ENCODE measurements around the gene RIMS4.
A peak's percentile ranks its signal among the peaks of the same experiment; 100 is the strongest.

The RIMS4 gene

DNA sequence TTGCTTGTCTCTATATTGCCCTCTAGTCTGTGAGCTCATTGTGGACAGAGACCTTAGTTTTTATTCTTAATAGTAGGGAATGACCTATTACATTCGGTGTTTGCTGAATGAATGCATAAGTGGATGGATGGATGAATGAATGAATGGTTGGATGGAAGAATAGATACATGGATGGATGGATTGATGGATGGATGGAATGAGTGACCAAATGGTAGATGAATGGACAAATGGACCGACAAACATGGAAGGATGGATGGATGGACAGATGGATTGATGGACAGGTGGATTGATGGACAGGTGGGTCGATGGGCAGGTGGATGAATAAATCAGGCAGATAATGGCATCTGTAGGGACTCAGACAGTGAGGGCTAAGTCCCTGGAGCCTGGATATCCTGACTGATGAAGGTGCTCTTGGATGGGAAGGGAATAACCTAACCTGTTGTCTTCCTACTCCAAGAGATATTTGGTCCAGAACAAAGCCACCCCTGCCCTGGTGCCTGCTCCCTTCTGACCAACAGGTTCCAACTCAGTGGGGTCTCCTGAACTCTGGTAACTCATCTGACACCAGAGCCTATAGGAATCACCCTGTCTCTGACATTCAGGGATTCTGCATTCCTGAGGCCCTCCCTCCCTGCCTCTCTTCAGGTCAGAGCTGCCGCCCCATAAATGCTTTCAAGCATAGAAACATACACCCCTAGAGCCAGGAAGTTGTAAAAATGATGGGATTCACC, 104.8 kb downstream of the RIMS4 start:
- CTCF ChIA-PET = interaction anchor here (0.6 to 1.1 kb wide), 3 partner anchors 9 to 28 kb away, joined by 3 to 6 read pairs (median 3); no protein-coding TSS in a partner anchor

DNA sequence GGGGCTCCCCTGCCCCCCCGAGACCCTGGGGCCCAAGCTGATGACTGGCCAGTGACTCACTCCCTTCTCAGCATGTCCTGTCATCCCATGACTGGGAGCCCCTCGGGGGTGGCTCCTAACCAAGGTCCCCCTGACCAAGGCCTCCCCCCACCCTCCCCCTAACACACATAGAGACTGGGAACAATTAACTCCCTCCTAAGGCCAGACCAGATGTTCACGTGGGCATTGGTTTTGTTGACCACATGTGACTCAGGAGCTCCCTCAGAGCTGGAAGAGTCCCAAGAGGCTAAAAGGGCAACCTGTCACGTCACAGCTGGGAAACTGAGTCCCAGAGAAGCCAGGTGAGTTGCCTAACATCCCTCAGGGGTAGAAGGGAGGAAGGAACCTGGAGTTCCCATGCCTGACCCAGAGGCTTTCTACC, 105.8 kb downstream of the RIMS4 start:
- ChIA-PET POLR2A (ENCODE audit: low non-redundant PET) (interaction anchor here (0.6 kb wide), 1 partner anchor 126 kb away, joined by 3 read pairs; no protein-coding TSS in a partner anchor), CTCF (interaction anchor here (0.7 to 1.5 kb wide), 3 partner anchors 11 to 394 kb away, joined by 3 to 4 read pairs (median 3); partner anchors contain the start of gene FITM2)
- H3K27ac ChIP-seq = no peak overlapping the region
- DNase-seq (ENCODE audit: low spot score) = peak; percentile 51
- TF ChIP-seq, protein P1, sequence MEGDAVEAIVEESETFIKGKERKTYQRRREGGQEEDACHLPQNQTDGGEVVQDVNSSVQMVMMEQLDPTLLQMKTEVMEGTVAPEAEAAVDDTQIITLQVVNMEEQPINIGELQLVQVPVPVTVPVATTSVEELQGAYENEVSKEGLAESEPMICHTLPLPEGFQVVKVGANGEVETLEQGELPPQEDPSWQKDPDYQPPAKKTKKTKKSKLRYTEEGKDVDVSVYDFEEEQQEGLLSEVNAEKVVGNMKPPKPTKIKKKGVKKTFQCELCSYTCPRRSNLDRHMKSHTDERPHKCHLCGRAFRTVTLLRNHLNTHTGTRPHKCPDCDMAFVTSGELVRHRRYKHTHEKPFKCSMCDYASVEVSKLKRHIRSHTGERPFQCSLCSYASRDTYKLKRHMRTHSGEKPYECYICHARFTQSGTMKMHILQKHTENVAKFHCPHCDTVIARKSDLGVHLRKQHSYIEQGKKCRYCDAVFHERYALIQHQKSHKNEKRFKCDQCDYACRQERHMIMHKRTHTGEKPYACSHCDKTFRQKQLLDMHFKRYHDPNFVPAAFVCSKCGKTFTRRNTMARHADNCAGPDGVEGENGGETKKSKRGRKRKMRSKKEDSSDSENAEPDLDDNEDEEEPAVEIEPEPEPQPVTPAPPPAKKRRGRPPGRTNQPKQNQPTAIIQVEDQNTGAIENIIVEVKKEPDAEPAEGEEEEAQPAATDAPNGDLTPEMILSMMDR (conservative IDR thresholded peaks at IDR 0.05; ENCODE audit: low read depth) = no peak

More for the DNA sequence above, 104.8 kb downstream of the RIMS4 start:
- no peak for DNase-seq (ENCODE audit: low spot score)
- POLR2A ChIA-PET (ENCODE audit: low non-redundant PET) = no interaction called here
- TF ChIP-seq, protein P1 (conservative IDR thresholded peaks at IDR 0.05; ENCODE audit: low read depth) = no peak
- H3K27ac ChIP-seq = no peak overlapping the region

- H3K27ac ChIP-seq = no peak overlapping the region
- CTCF ChIA-PET = interaction anchor here (0.8 to 1.5 kb wide), 3 partner anchors 14 to 393 kb away, joined by 3 to 6 read pairs (median 3); partner anchors contain the start of gene FITM2
- POLR2A ChIA-PET (ENCODE audit: low non-redundant PET) = interaction anchor here (1.1 kb wide), 1 partner anchor 11 kb away, joined by 4 read pairs; no protein-coding TSS in a partner anchor
- TF ChIP-seq, protein P1 (conservative IDR thresholded peaks at IDR 0.05; ENCODE audit: low read depth) = no peak
- DNase-seq (ENCODE audit: low spot score) = no peak
Measured at GRCh38 chr20:44703956-44704488, 106.3 kb downstream of the RIMS4 start.

- ChIA-PET CTCF (interaction anchor here (0.6 to 1.5 kb wide), 4 partner anchors 9 to 52 kb away, joined by 3 to 6 read pairs (median 4); no protein-coding TSS in a partner anchor), POLR2A (ENCODE audit: low non-redundant PET) (interaction anchor here (1.1 kb wide), 1 partner anchor 10 kb away, joined by 4 read pairs; no protein-coding TSS in a partner anchor)
- no peak overlapping the region for H3K27ac ChIP-seq
- no peak for DNase-seq (ENCODE audit: low spot score)
- TF ChIP-seq, protein P1 (conservative IDR thresholded peaks at IDR 0.05; ENCODE audit: low read depth) = no peak
Measured at GRCh38 chr20:44703183-44703925, 107.0 kb downstream of the RIMS4 start.

GRCh38 chr20:44702776-44703175, 107.6 kb downstream of the RIMS4 start:
- CTCF ChIA-PET = interaction anchor here (0.6 to 1.4 kb wide), 4 partner anchors 10 to 55 kb away, joined by 3 to 6 read pairs (median 4); no protein-coding TSS in a partner anchor

More at GRCh38 chr20:44702776-44703175, 107.6 kb downstream of the RIMS4 start:
- POLR2A ChIA-PET (ENCODE audit: low non-redundant PET) = interaction anchor here (1.1 kb wide), 1 partner anchor 10 kb away, joined by 4 read pairs; no protein-coding TSS in a partner anchor
- TF ChIP-seq, protein P1 (conservative IDR thresholded peaks at IDR 0.05; ENCODE audit: low read depth) = no peak
- DNase-seq (ENCODE audit: low spot score) = no peak
- H3K27ac ChIP-seq = no peak overlapping the region

Measured in RWPE1 (cell line).